ENCODE data around the gene SERPINB12. TPM values are rescaled to one million over a fixed set of nuclear protein-coding genes. Genes with fewer than 3 reads are reported as not detected.

The SERPINB12 gene
- total and polyA plus RNA-seq, 2 of the 4 experiments (the other 2 are of a cell fraction) = not detected

DNA sequence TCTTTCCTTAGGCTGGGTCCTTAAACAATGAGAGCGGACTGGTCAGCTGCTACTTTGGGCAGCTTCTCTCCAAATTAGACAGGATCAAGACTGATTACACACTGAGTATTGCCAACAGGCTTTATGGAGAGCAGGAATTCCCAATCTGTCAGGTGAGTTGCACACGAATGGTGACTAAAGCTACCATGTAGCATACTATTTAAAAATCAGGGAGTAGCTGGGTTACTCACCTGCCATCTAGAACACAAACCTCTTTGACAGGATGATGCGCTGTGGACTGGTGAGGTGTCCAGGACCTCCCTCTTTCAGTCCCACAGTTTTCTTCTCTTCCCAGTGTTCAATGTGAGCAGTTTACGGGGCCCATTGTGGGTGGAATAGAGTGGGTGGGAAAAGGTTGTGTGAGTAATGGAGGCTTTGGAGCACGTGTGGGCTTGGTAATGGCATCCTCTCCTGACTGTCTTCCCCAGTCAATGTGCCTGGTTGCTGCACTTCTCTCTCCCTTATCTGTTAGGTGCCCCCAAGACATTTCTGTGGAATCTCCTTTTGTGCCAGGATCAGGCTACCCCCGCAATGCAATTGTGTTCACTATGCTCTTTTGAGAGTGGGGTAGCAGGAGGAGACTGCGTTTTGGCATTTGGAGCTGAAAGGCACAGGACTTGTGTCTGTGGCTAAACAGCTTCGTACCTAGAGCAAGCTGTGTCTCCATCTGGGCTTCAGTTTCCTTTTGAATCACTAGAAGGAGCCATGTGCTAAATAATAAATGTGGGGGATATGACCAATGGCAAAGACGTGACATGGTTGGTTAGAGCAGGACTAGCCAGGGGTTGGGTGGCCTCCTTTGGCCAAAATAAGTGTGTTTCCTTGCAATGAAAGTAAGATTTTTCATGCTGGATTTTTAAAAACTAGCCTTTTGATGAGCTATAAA, 17.7 kb downstream of the SERPINB12 start:
- Histone ChIP-seq H3K4me3 (ENCODE audit: insufficient read depth, low read depth, low read length) (no peak overlapping the region), H4K91ac (ENCODE audit: insufficient read depth, low read depth, low read length) (no peak overlapping the region), H4K20me1 (ENCODE audit: insufficient read depth, low read length) (no peaks in the 10 kb centered on the region), H3K18ac (ENCODE audit: low read depth, low read length) (no peak overlapping the region), H3K56ac (ENCODE audit: extremely low read depth, insufficient read depth, low read length) (no peak overlapping the region), H2BK120ac (ENCODE audit: low read depth, low read length) (no peak overlapping the region), H3K9me1 (ENCODE audit: insufficient read depth, low read length) (no peaks in the 10 kb centered on the region), H2BK15ac (ENCODE audit: low read depth, low read length) (no peak overlapping the region), H3K36me3 (ENCODE audit: control insufficient read depth, insufficient read depth, low read length) (no peaks in the 10 kb centered on the region), H3K9me3 (ENCODE audit: control insufficient read depth, insufficient read depth, low read length) (no peaks in the 10 kb centered on the region), H2AK5ac (ENCODE audit: low read depth, low read length) (no peak overlapping the region), H2BK5ac (ENCODE audit: low read depth, low read length, poor library complexity, severe bottlenecking) (no peak overlapping the region), H3K4me2 (ENCODE audit: low read depth, low read length) (no peak overlapping the region), H3K27me3 (ENCODE audit: control insufficient read depth, insufficient read depth, low read length) (peaks cover 5% of the 10 kb centered on the region; the same call in 1 of the 2 replicates), H2BK20ac (ENCODE audit: low read depth, low read length) (no peak overlapping the region), H2AK9ac (replicated peaks; ENCODE audit: low read depth, low read length, poor library complexity) (no peak overlapping the region), H2AFZ (replicated peaks; ENCODE audit: low read length, poor library complexity) (no peak overlapping the region), H3K23ac (ENCODE audit: low read depth, low read length) (no peak overlapping the region), H3K4me1 (ENCODE audit: control insufficient read depth, insufficient read depth, low read length) (no peaks in the 10 kb centered on the region), H4K5ac (ENCODE audit: low read depth, low read length) (no peak overlapping the region), H4K8ac (ENCODE audit: low read depth in 2 of 2, low read length in 2 of 2) (no peak overlapping the region), H3K9ac (ENCODE audit: low read depth, low read length) (no peak overlapping the region), H3K4ac (ENCODE audit: low read depth, low read length) (no peak overlapping the region), H3K14ac (replicated peaks; ENCODE audit: low read depth, low read length) (no peak overlapping the region), H3K27ac (ENCODE audit: insufficient read depth, low read length) (no peak overlapping the region), H3K79me1 (ENCODE audit: low read depth in 1 of 2, low read length in 2 of 2) (no peaks in the 10 kb centered on the region)
- ATAC-seq (ENCODE audit: low read depth) = no peak
- intact Hi-C loops (cut with micrococcal nuclease) = no loop called here
- no peak for DNase-seq
- no CpG with 5 or more reads among the region's 9 CpGs for whole genome bisulfite sequencing, 2 experiments (ENCODE audit: extremely low coverage in 2 of 2, insufficient read length in 1 of 2)
- in situ Hi-C loops (cut with MboI; ENCODE audit: low sequenced_read_pairs) = no loop called here
- TF ChIP-seq NFE2L2 (IDR thresholded peaks at IDR 0.05; ENCODE audit: low read depth, low read length) (no peak), RFX5 (IDR thresholded peaks at IDR 0.05; ENCODE audit: low read depth, low read length) (no peak), POLR2A (IDR thresholded peaks at IDR 0.05; ENCODE audit: low read depth, low read length) (no peak), CEBPB (IDR thresholded peaks at IDR 0.05; ENCODE audit: low read depth, low read length) (no peak), SMC3 (IDR thresholded peaks at IDR 0.05; ENCODE audit: low read depth, low read length) (no peak), RCOR1 (IDR thresholded peaks at IDR 0.05; ENCODE audit: insufficient replicate concordance, low read length) (no peak), RAD21 (IDR thresholded peaks at IDR 0.05; ENCODE audit: low read length) (no peak), MAFK (IDR thresholded peaks at IDR 0.05; ENCODE audit: low read depth, low read length) (no peak), FOS (IDR thresholded peaks at IDR 0.05; ENCODE audit: low read depth, low read length) (no peak), CHD1 (IDR thresholded peaks at IDR 0.05; ENCODE audit: low read depth, low read length) (no peak), BHLHE40 (IDR thresholded peaks at IDR 0.05; ENCODE audit: low read depth, low read length) (no peak), MXI1 (IDR thresholded peaks at IDR 0.05; ENCODE audit: borderline replicate concordance, low read depth, low read length) (no peak)
- TF ChIP-seq, protein P1, sequence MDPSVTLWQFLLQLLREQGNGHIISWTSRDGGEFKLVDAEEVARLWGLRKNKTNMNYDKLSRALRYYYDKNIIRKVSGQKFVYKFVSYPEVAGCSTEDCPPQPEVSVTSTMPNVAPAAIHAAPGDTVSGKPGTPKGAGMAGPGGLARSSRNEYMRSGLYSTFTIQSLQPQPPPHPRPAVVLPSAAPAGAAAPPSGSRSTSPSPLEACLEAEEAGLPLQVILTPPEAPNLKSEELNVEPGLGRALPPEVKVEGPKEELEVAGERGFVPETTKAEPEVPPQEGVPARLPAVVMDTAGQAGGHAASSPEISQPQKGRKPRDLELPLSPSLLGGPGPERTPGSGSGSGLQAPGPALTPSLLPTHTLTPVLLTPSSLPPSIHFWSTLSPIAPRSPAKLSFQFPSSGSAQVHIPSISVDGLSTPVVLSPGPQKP (IDR thresholded peaks at IDR 0.05; ENCODE audit: borderline replicate concordance, low read depth, low read length) = no peak
- TF ChIP-seq, protein P2, sequence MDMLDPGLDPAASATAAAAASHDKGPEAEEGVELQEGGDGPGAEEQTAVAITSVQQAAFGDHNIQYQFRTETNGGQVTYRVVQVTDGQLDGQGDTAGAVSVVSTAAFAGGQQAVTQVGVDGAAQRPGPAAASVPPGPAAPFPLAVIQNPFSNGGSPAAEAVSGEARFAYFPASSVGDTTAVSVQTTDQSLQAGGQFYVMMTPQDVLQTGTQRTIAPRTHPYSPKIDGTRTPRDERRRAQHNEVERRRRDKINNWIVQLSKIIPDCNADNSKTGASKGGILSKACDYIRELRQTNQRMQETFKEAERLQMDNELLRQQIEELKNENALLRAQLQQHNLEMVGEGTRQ (IDR thresholded peaks at IDR 0.05; ENCODE audit: low read depth, low read length) = no peak
- TF ChIP-seq, protein P3, sequence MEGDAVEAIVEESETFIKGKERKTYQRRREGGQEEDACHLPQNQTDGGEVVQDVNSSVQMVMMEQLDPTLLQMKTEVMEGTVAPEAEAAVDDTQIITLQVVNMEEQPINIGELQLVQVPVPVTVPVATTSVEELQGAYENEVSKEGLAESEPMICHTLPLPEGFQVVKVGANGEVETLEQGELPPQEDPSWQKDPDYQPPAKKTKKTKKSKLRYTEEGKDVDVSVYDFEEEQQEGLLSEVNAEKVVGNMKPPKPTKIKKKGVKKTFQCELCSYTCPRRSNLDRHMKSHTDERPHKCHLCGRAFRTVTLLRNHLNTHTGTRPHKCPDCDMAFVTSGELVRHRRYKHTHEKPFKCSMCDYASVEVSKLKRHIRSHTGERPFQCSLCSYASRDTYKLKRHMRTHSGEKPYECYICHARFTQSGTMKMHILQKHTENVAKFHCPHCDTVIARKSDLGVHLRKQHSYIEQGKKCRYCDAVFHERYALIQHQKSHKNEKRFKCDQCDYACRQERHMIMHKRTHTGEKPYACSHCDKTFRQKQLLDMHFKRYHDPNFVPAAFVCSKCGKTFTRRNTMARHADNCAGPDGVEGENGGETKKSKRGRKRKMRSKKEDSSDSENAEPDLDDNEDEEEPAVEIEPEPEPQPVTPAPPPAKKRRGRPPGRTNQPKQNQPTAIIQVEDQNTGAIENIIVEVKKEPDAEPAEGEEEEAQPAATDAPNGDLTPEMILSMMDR (conservative IDR thresholded peaks at IDR 0.05; ENCODE audit: low read depth, low read length) = no peak
- POLR2A ChIA-PET (ENCODE audit: unreplicated experiment) = no interaction called here
- CTCF ChIA-PET = no interaction called here
- dilution Hi-C loops (cut with HindIII; ENCODE audit: low sequenced_read_pairs, unreplicated experiment) = no loop called here
- no TSS peak for BruUV-seq (replicated peaks)

Data from IMR-90 (cell line).